Kidney (tissue), 14 donors: ENCODE measurements around the gene BCAS4. TPM values are rescaled to one million over a fixed set of nuclear protein-coding genes. Genes with fewer than 3 reads are reported as not detected.

Experiments used
- DNase-seq, 5 donors: peaks; one replicate each; pipeline ENCODE4 v3.0.0-alpha.2; 2013 to 2020
- FAIRE-seq: peaks from 2 replicates; lab custom pipeline; 2012; peaks lifted over from hg19 to GRCh38; lab: Jason Lieb, UNC
- H3K27ac ChIP-seq, 2 donors: one replicate each; pipeline ENCODE4 v1.7.0; 2013; ENCODE audit warnings: low read depth in 2 of 2, low read length in 2 of 2, inconsistent platforms in 1 of 2
- H3K27me3 ChIP-seq: one replicate; pipeline ENCODE4 v1.7.1; 2013; ENCODE audit warnings: low read length, inconsistent platforms; ENCODE audit not compliant: control insufficient read depth, insufficient read depth
- H3K36me3 ChIP-seq, 3 donors: one replicate each; pipeline versions ENCODE4 v1.7.0 to v1.7.1; 2013; ENCODE audit warnings: low read length in 3 of 3, control low read depth in 1 of 3, inconsistent platforms in 1 of 3; ENCODE audit not compliant: insufficient read depth in 3 of 3, control insufficient read depth in 2 of 3
- H3K4me1 ChIP-seq, 3 donors: one replicate each; pipeline versions ENCODE4 v1.7.0 to v1.7.1; 2013; ENCODE audit warnings: low read length in 3 of 3, inconsistent platforms in 1 of 3, low read depth in 1 of 3; ENCODE audit not compliant: control insufficient read depth in 2 of 3, insufficient read depth in 2 of 3
- H3K4me3 ChIP-seq, 3 donors: one replicate each; pipeline versions ENCODE4 v1.7.0 to v1.8.1; 2013; ENCODE audit warnings: low read length in 3 of 3, control low read depth in 1 of 3, inconsistent platforms in 1 of 3
- H3K9ac ChIP-seq, 3 donors: one replicate each; pipeline versions ENCODE4 v1.7.0 to v1.7.1; 2013; ENCODE audit warnings: low read length in 3 of 3, control low read depth in 1 of 3, inconsistent platforms in 1 of 3
- H3K9me3 ChIP-seq, 3 donors: one replicate each; pipeline versions ENCODE4 v1.7.0 to v1.7.1; 2013; ENCODE audit warnings: low read length in 3 of 3, control low read depth in 1 of 3, inconsistent platforms in 1 of 3; ENCODE audit not compliant: control insufficient read depth in 2 of 3, insufficient read depth in 1 of 3
- intact Hi-C: fragments of 100-400 bp; cut with DNase I; formaldehyde crosslinking; loops from one replicate; pipeline ENCODE4 v1.11.1; 2022
- polyA plus RNA-seq: library from polyadenylated mRNA; stranded (reverse); fragments of 350-450 nt; fragmentation: Illumina TruSeq; extraction: RNeasy Lipid Tissue Mini Kit (QIAGEN cat#74804); gene quantifications from one replicate; pipeline ENCODE4 v1.2.3, GENCODE V29; 2014; ENCODE audit warnings: low read depth, low replicate concordance; ENCODE audit not compliant: insufficient read depth
- total RNA-seq: library from RNA; stranded (reverse); fragmentation: NEBNext Ultra II Directional; extraction: Animal tissue kit (Norgen Biotek cat#: 25700); gene quantifications from one replicate; pipeline ENCODE4 v1.2.1, GENCODE V29; 2021
- TF ChIP-seq, protein P1 (sequence below): IDR thresholded peaks from 3 replicates; pipeline ENCODE4 v1.5.1; 2012; ENCODE audit warnings: mild to moderate bottlenecking, moderate library complexity, borderline replicate concordance; ENCODE audit not compliant: insufficient read depth; ENCODE audit errors: extremely low read depth
- donor health status: control.
- donor health status: control.
- donor health status: control.
- donor health status: control.
- donor health status: control.
- donor health status: DM: yes; HTN: yes; CAD: no.
- donor health status: Normal renal cell carcinoma (clear cell type).

The BCAS4 gene
- total and polyA plus RNA-seq, 2 donors from 2014 or later: 10.6 to 17.1 TPM

DNA sequence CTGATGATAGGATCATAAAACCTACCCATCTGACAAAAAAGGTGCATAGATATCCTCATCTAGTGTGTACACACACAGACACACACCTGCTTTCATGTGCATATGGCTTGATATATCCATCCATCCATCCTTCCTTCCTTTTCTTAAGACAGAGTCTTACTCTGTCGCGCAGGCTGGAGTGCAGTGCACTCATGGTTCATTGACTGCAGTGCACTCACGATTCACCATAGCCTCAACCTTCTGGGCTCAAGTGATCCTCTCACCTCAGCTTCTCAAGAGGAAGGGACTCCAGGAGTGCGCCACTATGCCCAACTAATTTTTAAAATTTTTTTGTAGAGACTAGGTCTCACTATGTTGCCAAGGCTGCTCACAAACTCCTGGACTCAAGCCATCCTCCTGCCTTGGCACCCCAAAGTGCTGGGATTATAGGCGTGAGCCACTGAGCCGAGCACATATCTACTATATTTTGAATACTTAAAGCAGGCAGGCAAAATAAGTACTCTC is 109.3 kb downstream of the BCAS4 start:
- H3K9ac ChIP-seq: no peak overlapping the region
- TF ChIP-seq, protein P1, sequence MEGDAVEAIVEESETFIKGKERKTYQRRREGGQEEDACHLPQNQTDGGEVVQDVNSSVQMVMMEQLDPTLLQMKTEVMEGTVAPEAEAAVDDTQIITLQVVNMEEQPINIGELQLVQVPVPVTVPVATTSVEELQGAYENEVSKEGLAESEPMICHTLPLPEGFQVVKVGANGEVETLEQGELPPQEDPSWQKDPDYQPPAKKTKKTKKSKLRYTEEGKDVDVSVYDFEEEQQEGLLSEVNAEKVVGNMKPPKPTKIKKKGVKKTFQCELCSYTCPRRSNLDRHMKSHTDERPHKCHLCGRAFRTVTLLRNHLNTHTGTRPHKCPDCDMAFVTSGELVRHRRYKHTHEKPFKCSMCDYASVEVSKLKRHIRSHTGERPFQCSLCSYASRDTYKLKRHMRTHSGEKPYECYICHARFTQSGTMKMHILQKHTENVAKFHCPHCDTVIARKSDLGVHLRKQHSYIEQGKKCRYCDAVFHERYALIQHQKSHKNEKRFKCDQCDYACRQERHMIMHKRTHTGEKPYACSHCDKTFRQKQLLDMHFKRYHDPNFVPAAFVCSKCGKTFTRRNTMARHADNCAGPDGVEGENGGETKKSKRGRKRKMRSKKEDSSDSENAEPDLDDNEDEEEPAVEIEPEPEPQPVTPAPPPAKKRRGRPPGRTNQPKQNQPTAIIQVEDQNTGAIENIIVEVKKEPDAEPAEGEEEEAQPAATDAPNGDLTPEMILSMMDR: no peak
- no peaks in the 10 kb centered on the region for H3K27me3 ChIP-seq
- H3K36me3 ChIP-seq: peaks cover 8 to 17% (median 9%) of the 10 kb centered on the region in 3 donors
- intact Hi-C loops: no loop called here
- DNase-seq (no peak), FAIRE-seq (no peak)
- no peak overlapping the region for H3K27ac ChIP-seq
- H3K4me3 ChIP-seq: no peak overlapping the region
- H3K4me1 ChIP-seq: peaks cover 0 to 7% (median 0%) of the 10 kb centered on the region in 3 donors
- H3K9me3 ChIP-seq: no peaks in the 10 kb centered on the region

DNA sequence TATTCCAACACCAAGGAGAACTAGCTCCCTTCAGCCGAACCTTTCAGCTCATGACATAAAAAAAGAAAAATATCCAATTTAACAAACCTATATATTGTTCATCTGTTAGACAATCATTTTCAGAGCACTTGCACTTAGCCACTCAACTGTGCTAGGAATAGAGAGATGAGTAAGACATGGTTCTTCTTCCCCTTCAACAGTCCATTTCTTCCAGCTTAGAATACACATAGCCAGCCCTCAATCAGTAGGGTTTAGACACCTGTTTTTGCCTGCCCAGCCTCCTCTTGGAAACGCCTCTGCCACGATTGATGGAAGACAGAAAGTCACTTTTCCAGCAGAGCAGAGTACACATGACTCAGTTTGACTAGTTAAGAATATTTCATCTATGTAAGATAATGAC is 114.6 kb downstream of the BCAS4 start:
- H3K4me3 ChIP-seq: no peak overlapping the region
- FAIRE-seq (no peak), DNase-seq (no peak)
- no peaks in the 10 kb centered on the region for H3K9me3 ChIP-seq
- H3K27ac ChIP-seq: no peak overlapping the region
- H3K4me1 ChIP-seq: peaks cover 0 to 6% (median 1%) of the 10 kb centered on the region in 3 donors
- intact Hi-C loops: no loop called here
- TF ChIP-seq, protein P1: no peak
- no peak overlapping the region for H3K9ac ChIP-seq
- H3K27me3 ChIP-seq: no peaks in the 10 kb centered on the region
- H3K36me3 ChIP-seq: no peaks in the 10 kb centered on the region

DNA sequence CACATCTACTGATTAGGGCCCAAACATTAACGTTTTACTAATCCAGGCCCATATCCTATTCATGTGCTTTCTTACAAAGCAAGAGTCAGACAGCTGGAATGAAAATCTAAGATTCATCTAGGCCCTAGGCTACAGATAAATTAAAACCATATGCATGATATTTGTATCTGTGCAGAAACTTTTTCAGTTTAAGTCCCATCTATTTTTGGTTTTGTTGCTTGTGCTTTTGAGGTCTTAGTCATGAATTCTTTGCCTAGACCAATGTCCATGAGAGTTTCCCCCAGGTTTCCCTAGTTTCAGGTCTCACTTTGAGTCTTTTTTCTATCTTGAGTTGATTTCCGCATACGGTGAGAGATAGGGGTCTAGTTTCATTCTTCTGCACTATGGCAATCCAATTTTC is 116.2 kb downstream of the BCAS4 start:
- no peaks in the 10 kb centered on the region for H3K27me3 ChIP-seq
- no peak for FAIRE-seq
- no peak overlapping the region for H3K4me3 ChIP-seq
- H3K9ac ChIP-seq: no peak overlapping the region
- intact Hi-C loops: no loop called here
- TF ChIP-seq, protein P1: no peak
- no peak for DNase-seq
- no peaks in the 10 kb centered on the region for H3K9me3 ChIP-seq
- H3K36me3 ChIP-seq: no peaks in the 10 kb centered on the region
- H3K27ac ChIP-seq: no peak overlapping the region
- H3K4me1 ChIP-seq: peaks cover 6 to 11% (median 10%) of the 10 kb centered on the region in 3 donors

- no peak for FAIRE-seq
- Histone ChIP-seq H3K9ac (no peak overlapping the region), H3K36me3 (no peaks in the 10 kb centered on the region), H3K9me3 (no peaks in the 10 kb centered on the region), H3K4me1 (peaks cover 6 to 14% (median 10%) of the 10 kb centered on the region in 3 donors), H3K4me3 (no peak overlapping the region), H3K27ac (no peak overlapping the region), H3K27me3 (no peaks in the 10 kb centered on the region)
- TF ChIP-seq, protein P1: no peak
- intact Hi-C loops: no loop called here
- DNase-seq: no peak
Observed at GRCh38 chr20:50911716-50912115, 116.9 kb downstream of the BCAS4 start.
